ENCODE measurements around the gene FAM240A. TPM values are rescaled to one million over a fixed set of nuclear protein-coding genes. Genes with fewer than 3 reads are reported as not detected.
"Not testable (repeated sequence)": the region's sequence is repeated elsewhere in the genome, so short reads cannot be mapped to it uniquely, and the experiment has no call there.

FAM240A gene
- total RNA-seq, 2 donors from 2014 or later = not detected

GRCh38 chr3:46580675-46581074 is 31.6 kb upstream of the FAM240A start:
- no peak overlapping the region for H3K27ac Mint-ChIP-seq
- H3K9me3 Mint-ChIP-seq = no peaks in the 10 kb centered on the region
- ATAC-seq (no peak), DNase-seq (ENCODE audit: low spot score in 2 of 2) (no peak)
- H3K36me3 Mint-ChIP-seq = no peaks in the 10 kb centered on the region

GRCh38 chr3:46584598-46585467 is 27.5 kb upstream of the FAM240A start:
- Mint-ChIP-seq H3K27ac (no peak overlapping the region), H3K36me3 (no peaks in the 10 kb centered on the region), H3K9me3 (no peaks in the 10 kb centered on the region)
- DNase-seq (ENCODE audit: low spot score in 2 of 2) (no peak), ATAC-seq (no peak)

GRCh38 chr3:46585799-46586693 is 26.3 kb upstream of the FAM240A start:
- DNase-seq (ENCODE audit: low spot score in 2 of 2) (no peak), ATAC-seq (no peak)
- no peaks in the 10 kb centered on the region for H3K9me3 Mint-ChIP-seq
- H3K27ac Mint-ChIP-seq = no peak overlapping the region
- no peaks in the 10 kb centered on the region for H3K36me3 Mint-ChIP-seq

GRCh38 chr3:46586738-46587246 is 25.5 kb upstream of the FAM240A start:
- DNase-seq (ENCODE audit: low spot score in 2 of 2) (no peak), ATAC-seq (no peak)
- no peaks in the 10 kb centered on the region for H3K36me3 Mint-ChIP-seq
- no peak overlapping the region for H3K27ac Mint-ChIP-seq
- no peaks in the 10 kb centered on the region for H3K9me3 Mint-ChIP-seq

- H3K9me3 Mint-ChIP-seq; H3K36me3 Mint-ChIP-seq; DNase-seq (ENCODE audit: low spot score in 2 of 2); H3K27ac Mint-ChIP-seq; ATAC-seq: not testable (repeated sequence)
Measured at GRCh38 chr3:46587268-46587667, 25.1 kb upstream of the FAM240A start.

- DNase-seq (ENCODE audit: low spot score in 2 of 2) (no peak), ATAC-seq (no peak)
- Mint-ChIP-seq H3K9me3 (no peaks in the 10 kb centered on the region), H3K36me3 (no peaks in the 10 kb centered on the region), H3K27ac (peak overlapping the region in 1 of 2 donors; percentile 47)
Measured at GRCh38 chr3:46593274-46593862, 19.0 kb upstream of the FAM240A start.

- H3K9me3 Mint-ChIP-seq = no peaks in the 10 kb centered on the region
- no peaks in the 10 kb centered on the region for H3K36me3 Mint-ChIP-seq
- no peak for ATAC-seq
- no peak overlapping the region for H3K27ac Mint-ChIP-seq
- DNase-seq (ENCODE audit: low spot score in 2 of 2) = no peak
Measured at GRCh38 chr3:46593979-46594378, 18.3 kb upstream of the FAM240A start.

GRCh38 chr3:46594723-46595122 is 17.6 kb upstream of the FAM240A start:
- Mint-ChIP-seq H3K9me3 (no peaks in the 10 kb centered on the region), H3K36me3 (no peaks in the 10 kb centered on the region), H3K27ac (no peak overlapping the region)
- DNase-seq (ENCODE audit: low spot score in 2 of 2) = no peak
- ATAC-seq = no peak

GRCh38 chr3:46595819-46596314 is 16.5 kb upstream of the FAM240A start:
- Mint-ChIP-seq H3K9me3 (no peaks in the 10 kb centered on the region), H3K36me3 (no peaks in the 10 kb centered on the region), H3K27ac (no peak overlapping the region)
- DNase-seq (ENCODE audit: low spot score in 2 of 2) (no peak), ATAC-seq (no peak)

- no peak for DNase-seq (ENCODE audit: low spot score in 2 of 2)
- no peaks in the 10 kb centered on the region for H3K36me3 Mint-ChIP-seq
- ATAC-seq = no peak
- no peaks in the 10 kb centered on the region for H3K9me3 Mint-ChIP-seq
- no peak overlapping the region for H3K27ac Mint-ChIP-seq
Measured at GRCh38 chr3:46599590-46599989, 12.7 kb upstream of the FAM240A start.

GRCh38 chr3:46603446-46604046 is 8.8 kb upstream of the FAM240A start:
- ATAC-seq (no peak), DNase-seq (ENCODE audit: low spot score in 2 of 2) (no peak)
- H3K9me3 Mint-ChIP-seq = no peaks in the 10 kb centered on the region

GRCh38 chr3:46604127-46604526 is 8.2 kb upstream of the FAM240A start:
- no peak for DNase-seq (ENCODE audit: low spot score in 2 of 2)
- ATAC-seq = no peak
- H3K36me3 Mint-ChIP-seq = no peaks in the 10 kb centered on the region
- no peak overlapping the region for H3K27ac Mint-ChIP-seq
- H3K9me3 Mint-ChIP-seq = no peaks in the 10 kb centered on the region

More at GRCh38 chr3:46603446-46604046, 8.8 kb upstream of the FAM240A start:
- H3K27ac Mint-ChIP-seq = no peak overlapping the region
- no peaks in the 10 kb centered on the region for H3K36me3 Mint-ChIP-seq

- no peak for DNase-seq (ENCODE audit: low spot score in 2 of 2)
- ATAC-seq = no peak
- Mint-ChIP-seq H3K9me3 (no peaks in the 10 kb centered on the region), H3K36me3 (no peaks in the 10 kb centered on the region), H3K27ac (no peak overlapping the region)
Measured at GRCh38 chr3:46607603-46608028, 4.7 kb upstream of the FAM240A start.

- H3K9me3 Mint-ChIP-seq = no peaks in the 10 kb centered on the region
Measured at GRCh38 chr3:46609212-46609721, 3.1 kb upstream of the FAM240A start.

GRCh38 chr3:46609944-46610722 is 2.2 kb upstream of the FAM240A start:
- ATAC-seq = no peak
- Mint-ChIP-seq H3K36me3 (no peaks in the 10 kb centered on the region), H3K27ac (no peak overlapping the region), H3K9me3 (no peaks in the 10 kb centered on the region)
- DNase-seq (ENCODE audit: low spot score in 2 of 2) = no peak

More at GRCh38 chr3:46609212-46609721, 3.1 kb upstream of the FAM240A start:
- Mint-ChIP-seq H3K27ac (no peak overlapping the region), H3K36me3 (no peaks in the 10 kb centered on the region)
- DNase-seq (ENCODE audit: low spot score in 2 of 2) (no peak), ATAC-seq (no peak)

All from activated naive CD4-positive, alpha-beta T cell treated with anti-CD3 and anti-CD28 coated beads, Interleukin-2, amount 50 U/mL, for 72 hours (primary cell).